GM18507 (cell line): Measurements from ENCODE around the gene HIBADH.

Source experiments
- DNase-seq: peaks from one replicate; pipeline ENCODE4 v3.0.0; 2011; ENCODE audit warnings: low read depth; ENCODE audit not compliant: insufficient read length; ENCODE audit errors: extremely low spot score
- FAIRE-seq: peaks from 2 replicates; lab custom pipeline; 2011; peaks lifted over from hg19 to GRCh38; lab: Jason Lieb, UNC

Gene HIBADH

GRCh38 chr7:27569106-27569505, 93.6 kb downstream of the HIBADH start:
- FAIRE-seq (no peak), DNase-seq (no peak)

- FAIRE-seq (no peak), DNase-seq (no peak)
Measured at GRCh38 chr7:27567266-27567665, 95.4 kb downstream of the HIBADH start.

- FAIRE-seq (no peak), DNase-seq (no peak)
Measured at GRCh38 chr7:27564881-27565482, 97.7 kb downstream of the HIBADH start.

- no peak for FAIRE-seq
- DNase-seq, result no peak
Measured at GRCh38 chr7:27560706-27561235, 101.9 kb downstream of the HIBADH start.

- DNase-seq, result no peak
Measured at GRCh38 chr7:27555670-27556069, 107.0 kb downstream of the HIBADH start.

GRCh38 chr7:27554826-27555225, 107.9 kb downstream of the HIBADH start:
- no peak for FAIRE-seq

More at GRCh38 chr7:27555670-27556069, 107.0 kb downstream of the HIBADH start:
- no peak for FAIRE-seq

GRCh38 chr7:27553273-27553672, 109.4 kb downstream of the HIBADH start:
- FAIRE-seq (no peak), DNase-seq (no peak)

More at GRCh38 chr7:27554826-27555225, 107.9 kb downstream of the HIBADH start:
- DNase-seq, result no peak

- FAIRE-seq, result no peak
- DNase-seq, result no peak
Measured at GRCh38 chr7:27551803-27552400, 110.8 kb downstream of the HIBADH start.

- FAIRE-seq (no peak), DNase-seq (no peak)
Measured at GRCh38 chr7:27549606-27550005, 113.1 kb downstream of the HIBADH start.

- FAIRE-seq, result no peak
- DNase-seq, result no peak
Measured at GRCh38 chr7:27548304-27548703, 114.4 kb downstream of the HIBADH start.

- FAIRE-seq (no peak), DNase-seq (no peak)
Measured at GRCh38 chr7:27547401-27547800, 115.3 kb downstream of the HIBADH start.

- DNase-seq (no peak), FAIRE-seq (no peak)
Measured at GRCh38 chr7:27546610-27547009, 116.1 kb downstream of the HIBADH start.

- no peak for FAIRE-seq
- no peak for DNase-seq
Measured at GRCh38 chr7:27535795-27536194, 126.9 kb downstream of the HIBADH start.

- FAIRE-seq (no peak), DNase-seq (no peak)
Measured at GRCh38 chr7:27533652-27534081, 129.0 kb downstream of the HIBADH start.

GRCh38 chr7:27532314-27532713, 130.4 kb downstream of the HIBADH start:
- FAIRE-seq, result no peak
- DNase-seq, result no peak

GRCh38 chr7:27527348-27527714, 135.4 kb downstream of the HIBADH start:
- DNase-seq (no peak), FAIRE-seq (no peak)

- FAIRE-seq, result no peak
Measured at GRCh38 chr7:27526611-27527347, 135.9 kb downstream of the HIBADH start.

GRCh38 chr7:27526131-27526530, 136.6 kb downstream of the HIBADH start:
- FAIRE-seq, result no peak
- DNase-seq, result no peak

More at GRCh38 chr7:27526611-27527347, 135.9 kb downstream of the HIBADH start:
- DNase-seq, result no peak

- FAIRE-seq, result no peak
- DNase-seq, result no peak
Measured at GRCh38 chr7:27523321-27523720, 139.4 kb downstream of the HIBADH start.

- DNase-seq, result no peak
Measured at GRCh38 chr7:27522566-27522965, 140.1 kb downstream of the HIBADH start.

More at GRCh38 chr7:27522566-27522965, 140.1 kb downstream of the HIBADH start:
- no peak for FAIRE-seq
